HG02870 (cell line): ENCODE results near the gene PSMG1.

Experiments
- ATAC-seq: cut with Tn5 transposase; IDR thresholded peaks from one replicate; pipeline ENCODE4 v1.9.1; 2021; ENCODE audit warnings: mild to moderate bottlenecking, moderate library complexity; ENCODE audit not compliant: unreplicated experiment

Gene PSMG1

GRCh38 chr21:39189857-39190604, 6.8 kb upstream of the PSMG1 start:
- ATAC-seq = no peak

- no peak for ATAC-seq
These were observed 5.4 kb upstream of the PSMG1 start for GRCh38 chr21:39188521-39189139.

- no peak for ATAC-seq
These were observed 3.9 kb upstream of the PSMG1 start for GRCh38 chr21:39187141-39187540.

GRCh38 chr21:39186676-39187075, 3.4 kb upstream of the PSMG1 start:
- ATAC-seq = no peak

GRCh38 chr21:39185157-39185556, 1.9 kb upstream of the PSMG1 start:
- no peak for ATAC-seq

GRCh38 chr21:39184050-39184980, 1.1 kb upstream of the PSMG1 start:
- ATAC-seq = no peak

GRCh38 chr21:39182484-39183271, 573 bp downstream of the PSMG1 start:
- ATAC-seq = no peak

- no peak for ATAC-seq
These were observed 1.2 kb downstream of the PSMG1 start for GRCh38 chr21:39182016-39182415.

- no peak for ATAC-seq
These were observed 1.9 kb downstream of the PSMG1 start for GRCh38 chr21:39181205-39181818.

GRCh38 chr21:39180429-39181019, 2.7 kb downstream of the PSMG1 start:
- ATAC-seq = no peak

- no peak for ATAC-seq
These were observed 4.8 kb downstream of the PSMG1 start for GRCh38 chr21:39178421-39178820.

GRCh38 chr21:39176271-39176709, 7.0 kb downstream of the PSMG1 start:
- ATAC-seq = no peak

GRCh38 chr21:39175665-39176064, 7.6 kb downstream of the PSMG1 start:
- no peak for ATAC-seq

- ATAC-seq = no peak
These were observed 8.1 kb downstream of the PSMG1 start for GRCh38 chr21:39175154-39175553.

- no peak for ATAC-seq
These were observed 9.3 kb downstream of the PSMG1 start for GRCh38 chr21:39173716-39174680.

- no peak for ATAC-seq
These were observed 13.3 kb downstream of the PSMG1 start for GRCh38 chr21:39169906-39170305.

- ATAC-seq = no peak
These were observed 14.5 kb downstream of the PSMG1 start for GRCh38 chr21:39168800-39169199.

GRCh38 chr21:39164523-39164922, 18.7 kb downstream of the PSMG1 start:
- ATAC-seq = no peak

GRCh38 chr21:39161064-39161463, 22.2 kb downstream of the PSMG1 start:
- no peak for ATAC-seq
